Chondrocyte (in vitro differentiated cells): ENCODE results near the gene DCHS2. TPM values are rescaled to one million over a fixed set of nuclear protein-coding genes. Genes with fewer than 3 reads are reported as not detected.

Experiments used
- DNase-seq: peaks from one replicate; pipeline ENCODE4 v3.0.0; 2021; ENCODE audit warnings: mixed read lengths, low spot score
- H3K27ac Mint-ChIP-seq: one replicate; pipeline ENCODE4 v1.8.0; 2021; ENCODE audit warnings: mild to moderate bottlenecking, moderate library complexity, mixed read lengths; ENCODE audit not compliant: unreplicated experiment
- H3K27me3 Mint-ChIP-seq: 2 replicates; pipeline ENCODE4 v1.8.0; 2021; ENCODE audit warnings: low read depth, mixed read lengths
- H3K36me3 Mint-ChIP-seq: 2 replicates; pipeline ENCODE4 v1.8.0; 2021; ENCODE audit warnings: low read depth, mixed read lengths
- H3K4me1 Mint-ChIP-seq: 2 replicates; pipeline ENCODE4 v1.8.0; 2021; ENCODE audit warnings: low read depth, mild to moderate bottlenecking, mixed read lengths
- H3K4me3 Mint-ChIP-seq: one replicate; pipeline ENCODE4 v1.8.0; 2021; ENCODE audit warnings: mild to moderate bottlenecking, moderate library complexity, mixed read lengths; ENCODE audit not compliant: unreplicated experiment
- H3K9me3 Mint-ChIP-seq: 2 replicates; pipeline ENCODE4 v1.8.0; 2021; ENCODE audit warnings: low read depth, mixed read lengths
- CTCF ChIP-seq: fragments of 200-600 bp; sonication (generic); IDR thresholded peaks from 2 replicates; pipeline ENCODE4 v1.5.0; 2021; ENCODE audit warnings: antibody characterized with exemption, mild to moderate bottlenecking, moderate library complexity
- total RNA-seq: library from RNA; stranded (reverse); gene quantifications from 3 replicates; pipeline ENCODE4 v1.2.1, GENCODE V29; 2021

Gene DCHS2
- total RNA-seq, 1 donor from 2014 or later = not detected

DNA sequence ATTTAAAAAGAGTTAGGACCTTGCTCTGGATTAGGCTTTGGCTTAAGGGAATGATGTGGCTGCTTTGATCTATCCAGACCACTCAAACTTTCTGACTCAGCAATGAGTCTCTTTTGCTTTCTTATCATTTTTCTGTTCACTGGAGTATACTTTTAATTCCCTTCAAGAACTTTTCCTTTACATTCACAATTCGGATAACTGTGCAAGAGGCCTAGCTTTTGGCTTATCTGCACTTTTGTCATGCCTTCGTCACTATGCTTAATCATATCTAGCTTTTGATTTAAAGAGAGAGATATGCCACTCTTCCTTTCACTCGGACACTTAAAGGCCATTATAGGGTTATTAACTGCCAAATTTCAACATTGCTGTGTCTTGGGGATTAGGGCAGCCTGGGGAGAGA is 147.9 kb downstream of the DCHS2 start:
- no peak overlapping the region for H3K27ac Mint-ChIP-seq
- no peak overlapping the region for H3K4me3 Mint-ChIP-seq
- no peak for DNase-seq
- H3K36me3 Mint-ChIP-seq = no peaks in the 10 kb centered on the region
- H3K27me3 Mint-ChIP-seq = peaks cover 9% of the 10 kb centered on the region
- no peaks in the 10 kb centered on the region for H3K4me1 Mint-ChIP-seq
- no peak for TF ChIP-seq CTCF
- H3K9me3 Mint-ChIP-seq = no peaks in the 10 kb centered on the region

GRCh38 chr4:154341448-154341847 is 150.2 kb downstream of the DCHS2 start:
- Mint-ChIP-seq H3K4me3 (no peak overlapping the region), H3K27me3 (peaks cover 5% of the 10 kb centered on the region), H3K27ac (no peak overlapping the region), H3K4me1 (no peaks in the 10 kb centered on the region), H3K36me3 (no peaks in the 10 kb centered on the region), H3K9me3 (no peaks in the 10 kb centered on the region)
- TF ChIP-seq CTCF = no peak
- no peak for DNase-seq

DNA sequence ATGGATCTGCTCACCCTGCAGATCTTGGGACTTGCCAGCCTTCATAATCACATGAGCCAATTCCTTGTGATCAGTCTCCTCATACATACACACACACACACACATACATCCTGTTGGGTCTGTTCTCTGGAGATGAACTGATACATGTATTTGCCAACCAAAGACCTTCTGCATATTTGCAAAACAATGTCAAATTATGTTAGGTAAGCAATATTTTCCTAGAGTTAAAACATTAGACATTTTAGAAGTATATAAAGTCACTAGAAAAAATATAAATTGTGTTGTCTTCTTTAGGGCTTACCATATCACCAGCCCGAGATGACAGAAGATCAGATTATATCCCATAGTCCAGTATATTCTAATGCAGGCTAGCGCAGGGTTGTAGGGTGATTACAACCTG is 156.0 kb downstream of the DCHS2 start:
- H3K4me1 Mint-ChIP-seq = no peaks in the 10 kb centered on the region
- peaks cover 19% of the 10 kb centered on the region for H3K27me3 Mint-ChIP-seq
- TF ChIP-seq CTCF = no peak
- H3K36me3 Mint-ChIP-seq = no peaks in the 10 kb centered on the region
- H3K9me3 Mint-ChIP-seq = no peaks in the 10 kb centered on the region
- no peak overlapping the region for H3K27ac Mint-ChIP-seq
- no peak overlapping the region for H3K4me3 Mint-ChIP-seq
- DNase-seq = no peak

GRCh38 chr4:154332681-154333421 is 158.7 kb downstream of the DCHS2 start:
- no peaks in the 10 kb centered on the region for H3K4me1 Mint-ChIP-seq
- no peak for TF ChIP-seq CTCF
- H3K27ac Mint-ChIP-seq = no peak overlapping the region
- no peaks in the 10 kb centered on the region for H3K9me3 Mint-ChIP-seq
- no peak for DNase-seq
- H3K4me3 Mint-ChIP-seq = no peak overlapping the region
- H3K36me3 Mint-ChIP-seq = no peaks in the 10 kb centered on the region
- peaks cover 23% of the 10 kb centered on the region for H3K27me3 Mint-ChIP-seq

- Mint-ChIP-seq H3K27me3 (peaks cover 22% of the 10 kb centered on the region), H3K4me1 (no peaks in the 10 kb centered on the region), H3K27ac (no peak overlapping the region), H3K9me3 (peaks cover 5% of the 10 kb centered on the region), H3K36me3 (no peaks in the 10 kb centered on the region), H3K4me3 (no peak overlapping the region)
- DNase-seq = no peak
- TF ChIP-seq CTCF = no peak
Measured at GRCh38 chr4:154329939-154330338, 161.7 kb downstream of the DCHS2 start.
